Measurements from ENCODE around the gene PBXIP1. TPM values are rescaled to one million over a fixed set of nuclear protein-coding genes. Genes with fewer than 3 reads are reported as not detected.
A peak's percentile ranks its signal among the peaks of the same experiment; 100 is the strongest.

The PBXIP1 gene
- total and polyA plus RNA-seq, 2 of the 13 experiments (the other 11 are each of a cell fraction or from before 2014, with no cell fraction given) = 16.3 to 31.9 TPM

DNA sequence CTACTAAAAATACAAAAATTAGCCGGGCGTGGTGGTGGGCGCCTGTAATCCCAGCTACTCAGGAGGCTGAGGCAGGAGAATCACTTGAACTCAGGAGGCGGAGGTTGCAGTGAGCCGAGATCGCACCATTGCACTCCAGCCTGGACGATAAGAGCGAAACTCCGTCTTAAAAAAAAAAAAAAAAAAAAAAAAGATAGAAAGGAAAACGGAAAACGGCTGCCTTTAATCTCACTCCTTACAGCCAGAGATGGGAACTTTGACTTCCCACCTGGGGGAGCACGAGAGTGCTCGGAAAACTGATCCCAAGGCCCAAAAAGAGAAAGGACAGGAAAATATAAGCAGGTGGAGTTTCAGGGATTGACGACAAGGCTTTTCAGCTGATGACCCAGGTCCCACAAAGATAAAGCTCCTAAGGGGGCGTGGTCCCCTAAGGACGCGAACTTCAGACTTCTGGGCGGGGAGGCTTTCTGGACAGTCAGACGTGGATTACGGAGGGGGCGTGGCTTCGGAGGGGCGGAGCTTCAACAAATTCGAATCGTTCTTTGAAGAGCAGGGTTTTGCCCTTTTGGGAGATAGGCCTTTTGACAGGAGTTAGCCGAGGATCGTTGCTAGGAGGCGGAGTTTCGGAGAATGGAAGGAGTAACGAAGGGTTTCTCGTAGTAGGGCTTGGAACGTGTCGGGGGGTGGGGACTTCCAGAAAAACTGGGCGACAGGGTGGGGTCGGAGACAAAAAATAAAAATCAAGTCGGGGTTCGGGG lies 17.6 kb upstream of the PBXIP1 start:
- BruUV-seq (replicated peaks) = no TSS peak
- H3K79me2 ChIP-seq (ENCODE audit: insufficient read depth, low read length) = peaks cover 69% of the 10 kb centered on the region
- intact Hi-C loops (cut with micrococcal nuclease; ENCODE audit: unreplicated experiment) = loop anchor here (1.0 to 2.0 kb wide), 3 partner anchors 17 to 89 kb away; partner anchors contain the start of genes EFNA4 and PBXIP1
- peak; percentile 93 for TF ChIP-seq PPARG (CRISPR knock-in tag; conservative IDR thresholded peaks at IDR 0.05)
- 0 out of 2 replicates have a peak, but pooled peaks have one; percentile 11 for TF ChIP-seq ZNF543 (CRISPR knock-in tag; IDR thresholded peaks at IDR 0.05)
- TF ChIP-seq NONO (IDR thresholded peaks at IDR 0.05) = no peak
- TF ChIP-seq NONO (CRISPR knock-in tag; conservative IDR thresholded peaks at IDR 0.05) = peak; percentile 14; the same call in 1 of the 2 replicates
- TF ChIP-seq SOX13 (IDR thresholded peaks at IDR 0.05) = no peak
- TF ChIP-seq SOX13 (CRISPR knock-in tag; conservative IDR thresholded peaks at IDR 0.05 in 1 of 2, IDR thresholded peaks at IDR 0.05 in 1 of 2) = peak in 1 of 2 experiments; percentile 26; a peak in 1 of 4 replicates
- TF ChIP-seq, protein P1, sequence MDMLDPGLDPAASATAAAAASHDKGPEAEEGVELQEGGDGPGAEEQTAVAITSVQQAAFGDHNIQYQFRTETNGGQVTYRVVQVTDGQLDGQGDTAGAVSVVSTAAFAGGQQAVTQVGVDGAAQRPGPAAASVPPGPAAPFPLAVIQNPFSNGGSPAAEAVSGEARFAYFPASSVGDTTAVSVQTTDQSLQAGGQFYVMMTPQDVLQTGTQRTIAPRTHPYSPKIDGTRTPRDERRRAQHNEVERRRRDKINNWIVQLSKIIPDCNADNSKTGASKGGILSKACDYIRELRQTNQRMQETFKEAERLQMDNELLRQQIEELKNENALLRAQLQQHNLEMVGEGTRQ (IDR thresholded peaks at IDR 0.05; ENCODE audit: low read depth, low read length) = no peak
- TF ChIP-seq, protein P1 (CRISPR knock-in tag; IDR thresholded peaks at IDR 0.05; ENCODE audit: borderline replicate concordance) = 0 out of 2 replicates have a peak, but pooled peaks have one; percentile 33
- TF ChIP-seq, protein P2, sequence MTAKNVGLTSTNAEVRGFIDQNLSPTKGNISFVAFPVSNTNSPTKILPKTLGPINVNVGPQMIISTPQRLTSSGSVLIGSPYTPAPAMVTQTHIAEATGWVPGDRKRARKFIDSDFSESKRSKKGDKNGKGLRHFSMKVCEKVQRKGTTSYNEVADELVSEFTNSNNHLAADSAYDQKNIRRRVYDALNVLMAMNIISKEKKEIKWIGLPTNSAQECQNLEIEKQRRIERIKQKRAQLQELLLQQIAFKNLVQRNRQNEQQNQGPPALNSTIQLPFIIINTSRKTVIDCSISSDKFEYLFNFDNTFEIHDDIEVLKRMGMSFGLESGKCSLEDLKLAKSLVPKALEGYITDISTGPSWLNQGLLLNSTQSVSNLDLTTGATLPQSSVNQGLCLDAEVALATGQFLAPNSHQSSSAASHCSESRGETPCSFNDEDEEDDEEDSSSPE (CRISPR knock-in tag; IDR thresholded peaks at IDR 0.05) = 0 out of 2 replicates have a peak, but pooled peaks have one; percentile 34
- no peak for TF ChIP-seq SMAD3 (CRISPR knock-in tag; IDR thresholded peaks at IDR 0.05)
- TF ChIP-seq HNRNPLL (IDR thresholded peaks at IDR 0.05; ENCODE audit: low read depth, low read length, poor library complexity, severe bottlenecking) = peak; percentile 13
- TF ChIP-seq, protein P3, sequence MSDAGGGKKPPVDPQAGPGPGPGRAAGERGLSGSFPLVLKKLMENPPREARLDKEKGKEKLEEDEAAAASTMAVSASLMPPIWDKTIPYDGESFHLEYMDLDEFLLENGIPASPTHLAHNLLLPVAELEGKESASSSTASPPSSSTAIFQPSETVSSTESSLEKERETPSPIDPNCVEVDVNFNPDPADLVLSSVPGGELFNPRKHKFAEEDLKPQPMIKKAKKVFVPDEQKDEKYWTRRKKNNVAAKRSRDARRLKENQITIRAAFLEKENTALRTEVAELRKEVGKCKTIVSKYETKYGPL (CRISPR knock-in tag; IDR thresholded peaks at IDR 0.05) = no peak
- TF ChIP-seq, protein P4, sequence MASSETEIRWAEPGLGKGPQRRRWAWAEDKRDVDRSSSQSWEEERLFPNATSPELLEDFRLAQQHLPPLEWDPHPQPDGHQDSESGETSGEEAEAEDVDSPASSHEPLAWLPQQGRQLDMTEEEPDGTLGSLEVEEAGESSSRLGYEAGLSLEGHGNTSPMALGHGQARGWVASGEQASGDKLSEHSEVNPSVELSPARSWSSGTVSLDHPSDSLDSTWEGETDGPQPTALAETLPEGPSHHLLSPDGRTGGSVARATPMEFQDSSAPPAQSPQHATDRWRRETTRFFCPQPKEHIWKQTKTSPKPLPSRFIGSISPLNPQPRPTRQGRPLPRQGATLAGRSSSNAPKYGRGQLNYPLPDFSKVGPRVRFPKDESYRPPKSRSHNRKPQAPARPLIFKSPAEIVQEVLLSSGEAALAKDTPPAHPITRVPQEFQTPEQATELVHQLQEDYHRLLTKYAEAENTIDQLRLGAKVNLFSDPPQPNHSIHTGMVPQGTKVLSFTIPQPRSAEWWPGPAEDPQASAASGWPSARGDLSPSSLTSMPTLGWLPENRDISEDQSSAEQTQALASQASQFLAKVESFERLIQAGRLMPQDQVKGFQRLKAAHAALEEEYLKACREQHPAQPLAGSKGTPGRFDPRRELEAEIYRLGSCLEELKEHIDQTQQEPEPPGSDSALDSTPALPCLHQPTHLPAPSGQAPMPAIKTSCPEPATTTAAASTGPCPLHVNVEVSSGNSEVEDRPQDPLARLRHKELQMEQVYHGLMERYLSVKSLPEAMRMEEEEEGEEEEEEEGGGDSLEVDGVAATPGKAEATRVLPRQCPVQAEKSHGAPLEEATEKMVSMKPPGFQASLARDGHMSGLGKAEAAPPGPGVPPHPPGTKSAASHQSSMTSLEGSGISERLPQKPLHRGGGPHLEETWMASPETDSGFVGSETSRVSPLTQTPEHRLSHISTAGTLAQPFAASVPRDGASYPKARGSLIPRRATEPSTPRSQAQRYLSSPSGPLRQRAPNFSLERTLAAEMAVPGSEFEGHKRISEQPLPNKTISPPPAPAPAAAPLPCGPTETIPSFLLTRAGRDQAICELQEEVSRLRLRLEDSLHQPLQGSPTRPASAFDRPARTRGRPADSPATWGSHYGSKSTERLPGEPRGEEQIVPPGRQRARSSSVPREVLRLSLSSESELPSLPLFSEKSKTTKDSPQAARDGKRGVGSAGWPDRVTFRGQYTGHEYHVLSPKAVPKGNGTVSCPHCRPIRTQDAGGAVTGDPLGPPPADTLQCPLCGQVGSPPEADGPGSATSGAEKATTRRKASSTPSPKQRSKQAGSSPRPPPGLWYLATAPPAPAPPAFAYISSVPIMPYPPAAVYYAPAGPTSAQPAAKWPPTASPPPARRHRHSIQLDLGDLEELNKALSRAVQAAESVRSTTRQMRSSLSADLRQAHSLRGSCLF (CRISPR knock-in tag; IDR thresholded peaks at IDR 0.05; ENCODE audit: borderline replicate concordance) = no peak

More for the DNA sequence above, 17.6 kb upstream of the PBXIP1 start:
- Histone ChIP-seq H3K27ac (ENCODE audit: extremely low read length, insufficient read depth, low read length) (peak overlapping the region; percentile 100), H3K36me3 (replicated peaks in 1 of 2; ENCODE audit: control insufficient read depth in 1 of 2, insufficient read depth in 2 of 2, low read length in 2 of 2) (peaks cover 0 to 16% of the 10 kb centered on the region in 2 experiments), H4K20me1 (ENCODE audit: insufficient read depth, low read length) (no peaks in the 10 kb centered on the region), H3K27me3 (ENCODE audit: control insufficient read depth in 1 of 2, insufficient read depth in 2 of 2, low read length in 2 of 2) (no peaks in the 10 kb centered on the region; a peak in 1 of 5 replicates), H3K4me1 (ENCODE audit: insufficient read depth, low read length) (peaks cover 69% of the 10 kb centered on the region), H2AFZ (ENCODE audit: low read length) (no peak overlapping the region), H3K4me2 (ENCODE audit: low read depth, low read length) (peak overlapping the region; percentile 100), H3K9me3 (ENCODE audit: low read length) (no peaks in the 10 kb centered on the region), H3K9ac (ENCODE audit: insufficient read depth, low read depth, low read length) (peak overlapping the region; percentile 98), H3K4me3 (replicated peaks in 1 of 3; ENCODE audit: insufficient read depth in 1 of 3, low read depth in 2 of 3, low read length in 3 of 3) (peak overlapping the region; percentile 65 to 84 (median 70))
- ChIA-PET POLR2A (interaction anchor here (0.7 to 6.6 kb wide), 21 partner anchors 11 to 753 kb away, joined by 3 to 148 read pairs (median 11); partner anchors contain the start of genes ADAM15, FLAD1, LENEP and PBXIP1), CTCF (ENCODE audit: low intra/inter-chr PET ratio, low total read pairs) (interaction anchor here (1.0 kb wide), 1 partner anchor 11 kb away, joined by 3 read pairs; no protein-coding TSS in a partner anchor)
- DNase-seq (ENCODE audit: low spot score) (peak; percentile 99), FAIRE-seq (peak; percentile 95), ATAC-seq (peak; percentile 12)
- in situ Hi-C loops (cut with HindIII; ENCODE audit: extremely low pct_ligation_motif_present, low pct_unique_long_range_greater_than_20kb) = no loop called here
- 2% methylated on average over 37 of the region's 37 CpGs for WGBS (ENCODE audit: low lambda C conversion rate)
